ENCODE measurements around the gene PCBD1. TPM values are rescaled to one million over a fixed set of nuclear protein-coding genes. Genes with fewer than 3 reads are reported as not detected.

The PCBD1 gene
- total and polyA plus RNA-seq, 2 donors (not counting 1 experiment from before 2014, with no cell fraction given), result 6.7 to 14.1 TPM

GRCh38 chr10:70898687-70899086 lies 10.3 kb upstream of the PCBD1 start:
- Histone ChIP-seq H2AFZ (ENCODE audit: insufficient read depth, low read depth, low read length, poor library complexity, severe bottlenecking) (no peak overlapping the region), H4K20me1 (ENCODE audit: control insufficient read depth, insufficient read depth, low read length, poor library complexity, severe bottlenecking) (no peaks in the 10 kb centered on the region), H3K4me1 (ENCODE audit: control insufficient read depth in 2 of 2, insufficient read depth in 2 of 2, low read length in 2 of 2) (no peaks in the 10 kb centered on the region), H3K9me3 (ENCODE audit: control extremely low read depth in 1 of 3, control insufficient read depth in 2 of 3, insufficient read depth in 1 of 3, low read length in 2 of 3) (no peaks in the 10 kb centered on the region), H3K79me2 (ENCODE audit: control insufficient read depth, insufficient read depth, low read length) (no peaks in the 10 kb centered on the region), H3K4me3 (ENCODE audit: control extremely low read depth in 1 of 5, extremely low read depth in 1 of 5, insufficient read depth in 1 of 5, low read depth in 2 of 5, low read length in 4 of 5) (no peak overlapping the region), H3K9ac (ENCODE audit: low read length) (no peak overlapping the region), H3K27me3 (replicated peaks in 1 of 4; ENCODE audit: control extremely low read depth in 1 of 4, control insufficient read depth in 3 of 4, insufficient read depth in 4 of 4, low read length in 3 of 4) (peaks cover 0 to 8% (median 0%) of the 10 kb centered on the region in 4 experiments), H3K27ac (ENCODE audit: low read length in 2 of 2) (no peak overlapping the region), H3K36me3 (replicated peaks in 1 of 2; ENCODE audit: control extremely low read depth in 1 of 2, control insufficient read depth in 1 of 2, extremely low read depth in 1 of 2, insufficient read depth in 2 of 2, low read length in 1 of 2) (no peaks in the 10 kb centered on the region), H3K4me2 (replicated peaks; ENCODE audit: low read depth, low read length, poor library complexity, severe bottlenecking) (no peak overlapping the region)
- CTCF ChIA-PET, result interaction anchor here (0.6 to 1.3 kb wide), 2 partner anchors 9 to 227 kb away, joined by 3 to 5 read pairs; no protein-coding TSS in a partner anchor
- DNase-seq (no peak), ATAC-seq (ENCODE audit: low read depth) (no peak)
- no peak for TF ChIP-seq EZH2 (IDR thresholded peaks at IDR 0.05; ENCODE audit: borderline replicate concordance, insufficient read depth, low read depth, low read length, poor library complexity, severe bottlenecking)
- TF ChIP-seq, protein P1, sequence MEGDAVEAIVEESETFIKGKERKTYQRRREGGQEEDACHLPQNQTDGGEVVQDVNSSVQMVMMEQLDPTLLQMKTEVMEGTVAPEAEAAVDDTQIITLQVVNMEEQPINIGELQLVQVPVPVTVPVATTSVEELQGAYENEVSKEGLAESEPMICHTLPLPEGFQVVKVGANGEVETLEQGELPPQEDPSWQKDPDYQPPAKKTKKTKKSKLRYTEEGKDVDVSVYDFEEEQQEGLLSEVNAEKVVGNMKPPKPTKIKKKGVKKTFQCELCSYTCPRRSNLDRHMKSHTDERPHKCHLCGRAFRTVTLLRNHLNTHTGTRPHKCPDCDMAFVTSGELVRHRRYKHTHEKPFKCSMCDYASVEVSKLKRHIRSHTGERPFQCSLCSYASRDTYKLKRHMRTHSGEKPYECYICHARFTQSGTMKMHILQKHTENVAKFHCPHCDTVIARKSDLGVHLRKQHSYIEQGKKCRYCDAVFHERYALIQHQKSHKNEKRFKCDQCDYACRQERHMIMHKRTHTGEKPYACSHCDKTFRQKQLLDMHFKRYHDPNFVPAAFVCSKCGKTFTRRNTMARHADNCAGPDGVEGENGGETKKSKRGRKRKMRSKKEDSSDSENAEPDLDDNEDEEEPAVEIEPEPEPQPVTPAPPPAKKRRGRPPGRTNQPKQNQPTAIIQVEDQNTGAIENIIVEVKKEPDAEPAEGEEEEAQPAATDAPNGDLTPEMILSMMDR (IDR thresholded peaks at IDR 0.05), result no peak
- POLR2A ChIA-PET, result no interaction called here
- no peak overlapping the region for H3K27ac Mint-ChIP-seq
- intact Hi-C loops (cut with micrococcal nuclease), result no loop called here
- H3K4me3 Mint-ChIP-seq, result no peak overlapping the region
- WGBS (ENCODE audit: insufficient coverage), result no CpG with 5 or more reads among the region's 3 CpGs
- no peaks in the 10 kb centered on the region for H3K4me1 Mint-ChIP-seq
- no peaks in the 10 kb centered on the region for H3K9me3 Mint-ChIP-seq (ENCODE audit: insufficient read depth)
- H3K27me3 Mint-ChIP-seq, result peaks cover 27% of the 10 kb centered on the region

GRCh38 chr10:70896551-70896950 lies 8.2 kb upstream of the PCBD1 start:
- CTCF ChIA-PET, result interaction anchor here (1.0 kb wide), 1 partner anchor 17 kb away, joined by 3 read pairs; no protein-coding TSS in a partner anchor
- Mint-ChIP-seq H3K27ac (no peak overlapping the region), H3K9me3 (ENCODE audit: insufficient read depth) (no peaks in the 10 kb centered on the region), H3K4me3 (no peak overlapping the region), H3K27me3 (peaks cover 19% of the 10 kb centered on the region), H3K4me1 (no peaks in the 10 kb centered on the region)
- Histone ChIP-seq H3K79me2 (ENCODE audit: control insufficient read depth, insufficient read depth, low read length) (no peaks in the 10 kb centered on the region), H3K9me3 (ENCODE audit: control extremely low read depth in 1 of 3, control insufficient read depth in 2 of 3, insufficient read depth in 1 of 3, low read length in 2 of 3) (no peaks in the 10 kb centered on the region), H2AFZ (ENCODE audit: insufficient read depth, low read depth, low read length, poor library complexity, severe bottlenecking) (no peak overlapping the region), H4K20me1 (ENCODE audit: control insufficient read depth, insufficient read depth, low read length, poor library complexity, severe bottlenecking) (no peaks in the 10 kb centered on the region), H3K27ac (ENCODE audit: low read length in 2 of 2) (no peak overlapping the region), H3K36me3 (replicated peaks in 1 of 2; ENCODE audit: control extremely low read depth in 1 of 2, control insufficient read depth in 1 of 2, extremely low read depth in 1 of 2, insufficient read depth in 2 of 2, low read length in 1 of 2) (no peaks in the 10 kb centered on the region), H3K4me2 (replicated peaks; ENCODE audit: low read depth, low read length, poor library complexity, severe bottlenecking) (no peak overlapping the region), H3K27me3 (replicated peaks in 1 of 4; ENCODE audit: control extremely low read depth in 1 of 4, control insufficient read depth in 3 of 4, insufficient read depth in 4 of 4, low read length in 3 of 4) (peaks cover 0 to 5% (median 0%) of the 10 kb centered on the region in 4 experiments), H3K4me1 (ENCODE audit: control insufficient read depth in 2 of 2, insufficient read depth in 2 of 2, low read length in 2 of 2) (no peaks in the 10 kb centered on the region), H3K4me3 (ENCODE audit: control extremely low read depth in 1 of 5, extremely low read depth in 1 of 5, insufficient read depth in 1 of 5, low read depth in 2 of 5, low read length in 4 of 5) (no peak overlapping the region), H3K9ac (ENCODE audit: low read length) (no peak overlapping the region)
- POLR2A ChIA-PET, result no interaction called here
- no peak for DNase-seq
- ATAC-seq (ENCODE audit: low read depth), result no peak
- TF ChIP-seq, protein P1 (IDR thresholded peaks at IDR 0.05), result no peak
- TF ChIP-seq EZH2 (IDR thresholded peaks at IDR 0.05; ENCODE audit: borderline replicate concordance, insufficient read depth, low read depth, low read length, poor library complexity, severe bottlenecking), result no peak
- no CpG with 5 or more reads among the region's 1 CpG for WGBS (ENCODE audit: insufficient coverage)
- intact Hi-C loops (cut with micrococcal nuclease), result no loop called here
